K562 (cell line): ENCODE data around the gene TMEM247.

Source experiments
- SLC30A9 ChIP-seq: fragments of 250-450 bp; sonication (Bioruptor Pico); IDR thresholded peaks from 2 replicates; pipeline ENCODE4 v1.8.0; 2022; ENCODE audit warnings: mild to moderate bottlenecking, moderate library complexity
- TRIM24 ChIP-seq, 2 experiments: fragments of 450-650 bp; IDR thresholded peaks; 2 replicates each; pipeline ENCODE4 v1.6.1; 2016
- TF ChIP-seq, protein P1 (sequence below), 2 experiments: fragments of 450-650 bp in 1 of 2; sonication (generic) in 1 of 2; formaldehyde crosslinking; conservative IDR thresholded peaks; 2 replicates each; pipeline versions ENCODE4 v1.4.0 to v1.8.1; 2020 to 2022; ENCODE audit warnings: mild to moderate bottlenecking in 1 of 2, missing genetic modification reagents in 1 of 2
- TF ChIP-seq, protein P2 (sequence below): fragments of 200-800 bp; sonication (Bioruptor generic); IDR thresholded peaks from 2 replicates; pipeline ENCODE4 v1.6.1; 2017; ENCODE audit warnings: missing genetic modification characterization, missing compliant biosample characterization
- TF ChIP-seq, protein P3 (sequence below): fragments of 450-650 bp; formaldehyde crosslinking; IDR thresholded peaks from 2 replicates; pipeline ENCODE4 v1.4.0; 2022; ENCODE audit warnings: mild to moderate bottlenecking, moderate library complexity
- TF ChIP-seq, protein P4 (sequence below), 3 experiments: IDR thresholded peaks in 2 of 3; conservative IDR thresholded peaks in 1 of 3; 2 replicates each; pipeline ENCODE4 v1.5.1; 2011 to 2012; ENCODE audit warnings: low read length in 3 of 3, mild to moderate bottlenecking in 3 of 3, control low read depth in 2 of 3, improper control_type of control experiment in 1 of 3, inconsistent platforms in 1 of 3, low read depth in 1 of 3, mixed read lengths in 1 of 3, moderate library complexity in 1 of 3; ENCODE audit not compliant: insufficient read depth in 2 of 3

DNA sequence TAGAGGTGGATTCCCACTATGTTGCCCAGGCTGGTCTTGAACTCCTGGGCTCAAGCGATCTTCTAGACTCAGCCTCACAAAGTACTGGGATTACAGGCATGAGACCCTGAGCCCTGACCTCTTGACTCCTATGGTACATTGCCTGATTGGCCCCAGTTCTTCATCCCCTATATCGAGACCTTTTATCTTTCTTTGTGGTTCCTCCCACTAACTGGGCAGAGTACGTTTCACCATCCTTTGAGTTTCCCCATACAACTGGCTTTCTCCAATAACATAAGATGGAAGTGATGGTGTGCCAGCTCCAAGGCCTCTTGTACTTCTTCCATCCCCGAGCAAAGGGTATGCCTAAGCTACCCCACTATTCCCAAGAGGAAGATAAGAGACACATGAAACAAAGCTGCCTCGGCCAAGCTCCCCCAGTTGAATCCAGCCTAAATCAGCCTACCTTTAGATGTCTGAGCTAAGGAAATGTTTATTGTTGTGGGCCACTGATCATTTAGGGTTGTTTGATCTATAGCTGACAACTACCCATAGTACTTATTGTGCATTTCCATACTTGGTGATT lies 8.3 kb upstream of the TMEM247 start:
- TF ChIP-seq TRIM24 (IDR thresholded peaks at IDR 0.05) (no peak), SLC30A9 (CRISPR knock-in tag) (no peak)
- TF ChIP-seq, protein P1, sequence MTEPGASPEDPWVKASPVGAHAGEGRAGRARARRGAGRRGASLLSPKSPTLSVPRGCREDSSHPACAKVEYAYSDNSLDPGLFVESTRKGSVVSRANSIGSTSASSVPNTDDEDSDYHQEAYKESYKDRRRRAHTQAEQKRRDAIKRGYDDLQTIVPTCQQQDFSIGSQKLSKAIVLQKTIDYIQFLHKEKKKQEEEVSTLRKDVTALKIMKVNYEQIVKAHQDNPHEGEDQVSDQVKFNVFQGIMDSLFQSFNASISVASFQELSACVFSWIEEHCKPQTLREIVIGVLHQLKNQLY (CRISPR knock-in tag; conservative IDR thresholded peaks at IDR 0.05): no peak
- TF ChIP-seq, protein P2, sequence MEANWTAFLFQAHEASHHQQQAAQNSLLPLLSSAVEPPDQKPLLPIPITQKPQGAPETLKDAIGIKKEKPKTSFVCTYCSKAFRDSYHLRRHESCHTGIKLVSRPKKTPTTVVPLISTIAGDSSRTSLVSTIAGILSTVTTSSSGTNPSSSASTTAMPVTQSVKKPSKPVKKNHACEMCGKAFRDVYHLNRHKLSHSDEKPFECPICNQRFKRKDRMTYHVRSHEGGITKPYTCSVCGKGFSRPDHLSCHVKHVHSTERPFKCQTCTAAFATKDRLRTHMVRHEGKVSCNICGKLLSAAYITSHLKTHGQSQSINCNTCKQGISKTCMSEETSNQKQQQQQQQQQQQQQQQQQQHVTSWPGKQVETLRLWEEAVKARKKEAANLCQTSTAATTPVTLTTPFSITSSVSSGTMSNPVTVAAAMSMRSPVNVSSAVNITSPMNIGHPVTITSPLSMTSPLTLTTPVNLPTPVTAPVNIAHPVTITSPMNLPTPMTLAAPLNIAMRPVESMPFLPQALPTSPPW: no peak
- TF ChIP-seq, protein P3, sequence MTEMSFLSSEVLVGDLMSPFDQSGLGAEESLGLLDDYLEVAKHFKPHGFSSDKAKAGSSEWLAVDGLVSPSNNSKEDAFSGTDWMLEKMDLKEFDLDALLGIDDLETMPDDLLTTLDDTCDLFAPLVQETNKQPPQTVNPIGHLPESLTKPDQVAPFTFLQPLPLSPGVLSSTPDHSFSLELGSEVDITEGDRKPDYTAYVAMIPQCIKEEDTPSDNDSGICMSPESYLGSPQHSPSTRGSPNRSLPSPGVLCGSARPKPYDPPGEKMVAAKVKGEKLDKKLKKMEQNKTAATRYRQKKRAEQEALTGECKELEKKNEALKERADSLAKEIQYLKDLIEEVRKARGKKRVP: no peak
- TF ChIP-seq, protein P4, sequence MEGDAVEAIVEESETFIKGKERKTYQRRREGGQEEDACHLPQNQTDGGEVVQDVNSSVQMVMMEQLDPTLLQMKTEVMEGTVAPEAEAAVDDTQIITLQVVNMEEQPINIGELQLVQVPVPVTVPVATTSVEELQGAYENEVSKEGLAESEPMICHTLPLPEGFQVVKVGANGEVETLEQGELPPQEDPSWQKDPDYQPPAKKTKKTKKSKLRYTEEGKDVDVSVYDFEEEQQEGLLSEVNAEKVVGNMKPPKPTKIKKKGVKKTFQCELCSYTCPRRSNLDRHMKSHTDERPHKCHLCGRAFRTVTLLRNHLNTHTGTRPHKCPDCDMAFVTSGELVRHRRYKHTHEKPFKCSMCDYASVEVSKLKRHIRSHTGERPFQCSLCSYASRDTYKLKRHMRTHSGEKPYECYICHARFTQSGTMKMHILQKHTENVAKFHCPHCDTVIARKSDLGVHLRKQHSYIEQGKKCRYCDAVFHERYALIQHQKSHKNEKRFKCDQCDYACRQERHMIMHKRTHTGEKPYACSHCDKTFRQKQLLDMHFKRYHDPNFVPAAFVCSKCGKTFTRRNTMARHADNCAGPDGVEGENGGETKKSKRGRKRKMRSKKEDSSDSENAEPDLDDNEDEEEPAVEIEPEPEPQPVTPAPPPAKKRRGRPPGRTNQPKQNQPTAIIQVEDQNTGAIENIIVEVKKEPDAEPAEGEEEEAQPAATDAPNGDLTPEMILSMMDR (IDR thresholded peaks at IDR 0.05 in 2 of 3, conservative IDR thresholded peaks at IDR 0.05 in 1 of 3; ENCODE audit: insufficient read depth in 2 of 3, low read depth in 1 of 3, low read length in 3 of 3): no peak
